DMS153 treated with DMSO at 0.1 percent for 48 hours (cell line): Measurements from ENCODE around the gene APOBEC3F.

Experiments used
- DNase-seq: peaks from one replicate; lab custom pipeline; 2025; ENCODE audit not compliant: unreplicated experiment; lab: John Stamatoyannopoulos, UW

APOBEC3F gene

GRCh38 chr22:39090426-39091064, 49.9 kb downstream of the APOBEC3F start:
- no peak for DNase-seq

GRCh38 chr22:39091126-39092081, 50.7 kb downstream of the APOBEC3F start:
- no peak for DNase-seq

GRCh38 chr22:39092111-39092862, 51.6 kb downstream of the APOBEC3F start:
- DNase-seq: no peak

GRCh38 chr22:39094717-39095389, 54.2 kb downstream of the APOBEC3F start:
- no peak for DNase-seq

- DNase-seq: no peak
These were observed 55.3 kb downstream of the APOBEC3F start for GRCh38 chr22:39095971-39096370.

- DNase-seq: no peak
These were observed 56.7 kb downstream of the APOBEC3F start, which contains the start of gene APOBEC3H for GRCh38 chr22:39097098-39098020. Gene APOBEC3H, plus strand, starts transcription at chr22:39097244. Its CDS starts 3,035 bp downstream, at chr22:39100279.

- DNase-seq: no peak
These were observed 57.4 kb downstream of the APOBEC3F start for GRCh38 chr22:39098026-39098425.

- no peak for DNase-seq
These were observed 57.9 kb downstream of the APOBEC3F start for GRCh38 chr22:39098576-39098975.

GRCh38 chr22:39101226-39101625, 60.6 kb downstream of the APOBEC3F start:
- no peak for DNase-seq

GRCh38 chr22:39103431-39103830, 62.8 kb downstream of the APOBEC3F start:
- no peak for DNase-seq
